Lower leg skin (tissue), 4 donors: ENCODE measurements around the gene NINL. TPM values are rescaled to one million over a fixed set of nuclear protein-coding genes. Genes with fewer than 3 reads are reported as not detected.

Experiments used
- DNase-seq, 2 donors: peaks; one replicate each; pipeline ENCODE4 v3.0.0-alpha.2; 2019; ENCODE audit warnings: low spot score in 2 of 2
- H3K4me3 ChIP-seq: fragments of 200-600 bp; sonication (generic); 2 replicates; pipeline ENCODE4 v1.5.1; 2017; ENCODE audit warnings: mild to moderate bottlenecking, low read depth; ENCODE audit not compliant: poor library complexity, severe bottlenecking
- POLR2A ChIP-seq, 2 donors: fragments of 450-650 bp; IDR thresholded peaks; one replicate each; pipeline ENCODE4 v1.6.1; 2016 to 2017; ENCODE audit warnings: antibody characterized with exemption in 2 of 2, mild to moderate bottlenecking in 1 of 2, moderate library complexity in 1 of 2
- WGBS, 2 donors: methylation state at CpG; one replicate each; pipeline ENCODE4 v1.1.5; 2018; 5-methylcytosine and 5-hydroxymethylcytosine counted together
- intact Hi-C: fragments of 100-400 bp; cut with DNase I; formaldehyde crosslinking; loops from one replicate; pipeline ENCODE4 v1.15.0; 2023; ENCODE audit warnings: low total_unique reads
- total RNA-seq, 4 donors: library from RNA; depleted of rRNA; stranded (reverse); fragments of >200 nt; gene quantifications; one replicate each; pipeline ENCODE4 v1.1.0, GENCODE V29; 2016
- TF ChIP-seq, protein P1 (sequence below), 3 donors: fragments of 450-650 bp; IDR thresholded peaks; one replicate each; pipeline ENCODE4 v1.5.1; 2016; ENCODE audit warnings: antibody characterized with exemption in 3 of 3, mild to moderate bottlenecking in 3 of 3, moderate library complexity in 2 of 3

NINL gene
- total RNA-seq, 4 donors from 2014 or later: 2.1 to 4.7 (median 3.7) TPM

GRCh38 chr20:25532015-25532751 lies 53.1 kb downstream of the NINL start:
- DNase-seq: peak in 1 of 2 donors; percentile 52

DNA sequence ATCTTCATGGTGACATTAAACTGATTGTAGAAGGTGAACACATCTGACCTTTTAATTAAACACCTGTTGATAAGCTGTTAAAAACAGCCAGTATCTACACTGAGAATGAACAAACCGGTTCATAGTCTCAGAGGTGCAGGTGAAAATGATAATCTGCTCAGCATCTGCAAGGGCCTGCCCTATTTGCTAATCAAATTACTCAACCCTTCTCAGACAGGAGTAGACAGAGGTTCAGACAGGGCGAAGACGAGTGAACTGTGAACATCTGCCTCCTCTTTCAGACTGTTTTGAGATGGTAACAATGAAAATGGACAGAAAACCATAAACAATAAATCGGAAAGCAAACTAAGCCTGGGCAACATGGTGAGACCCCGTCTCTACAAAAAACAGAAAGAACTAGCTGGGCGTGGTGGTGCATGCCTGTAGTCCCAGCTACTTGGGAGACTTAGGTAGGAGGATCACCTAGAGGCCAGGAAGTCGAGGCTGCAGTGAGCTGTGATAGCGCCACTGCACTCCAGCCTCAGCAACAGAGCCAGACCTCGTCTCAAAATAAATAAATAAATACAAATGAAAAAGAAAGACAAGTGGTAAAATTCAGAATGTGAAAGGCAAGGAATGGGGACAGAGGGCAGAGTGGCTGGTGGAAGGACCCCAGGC lies 55.9 kb downstream of the NINL start:
- no peak for TF ChIP-seq POLR2A (IDR thresholded peaks at IDR 0.05)
- TF ChIP-seq, protein P1, sequence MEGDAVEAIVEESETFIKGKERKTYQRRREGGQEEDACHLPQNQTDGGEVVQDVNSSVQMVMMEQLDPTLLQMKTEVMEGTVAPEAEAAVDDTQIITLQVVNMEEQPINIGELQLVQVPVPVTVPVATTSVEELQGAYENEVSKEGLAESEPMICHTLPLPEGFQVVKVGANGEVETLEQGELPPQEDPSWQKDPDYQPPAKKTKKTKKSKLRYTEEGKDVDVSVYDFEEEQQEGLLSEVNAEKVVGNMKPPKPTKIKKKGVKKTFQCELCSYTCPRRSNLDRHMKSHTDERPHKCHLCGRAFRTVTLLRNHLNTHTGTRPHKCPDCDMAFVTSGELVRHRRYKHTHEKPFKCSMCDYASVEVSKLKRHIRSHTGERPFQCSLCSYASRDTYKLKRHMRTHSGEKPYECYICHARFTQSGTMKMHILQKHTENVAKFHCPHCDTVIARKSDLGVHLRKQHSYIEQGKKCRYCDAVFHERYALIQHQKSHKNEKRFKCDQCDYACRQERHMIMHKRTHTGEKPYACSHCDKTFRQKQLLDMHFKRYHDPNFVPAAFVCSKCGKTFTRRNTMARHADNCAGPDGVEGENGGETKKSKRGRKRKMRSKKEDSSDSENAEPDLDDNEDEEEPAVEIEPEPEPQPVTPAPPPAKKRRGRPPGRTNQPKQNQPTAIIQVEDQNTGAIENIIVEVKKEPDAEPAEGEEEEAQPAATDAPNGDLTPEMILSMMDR (IDR thresholded peaks at IDR 0.05): no peak
- H3K4me3 ChIP-seq: no peak overlapping the region
- 83 to 85% methylated on average over 9 of the region's 9 CpGs for WGBS, 2 donors
- intact Hi-C loops: no loop called here
- peak in 1 of 2 donors; percentile 43 for DNase-seq

More at GRCh38 chr20:25532015-25532751, 53.1 kb downstream of the NINL start:
- TF ChIP-seq POLR2A (IDR thresholded peaks at IDR 0.05): no peak
- TF ChIP-seq, protein P1 (IDR thresholded peaks at IDR 0.05): no peak
- WGBS, 2 donors: 73 to 83% methylated on average over 12 of the region's 12 CpGs
- intact Hi-C loops: no loop called here
- no peak overlapping the region for H3K4me3 ChIP-seq

DNA sequence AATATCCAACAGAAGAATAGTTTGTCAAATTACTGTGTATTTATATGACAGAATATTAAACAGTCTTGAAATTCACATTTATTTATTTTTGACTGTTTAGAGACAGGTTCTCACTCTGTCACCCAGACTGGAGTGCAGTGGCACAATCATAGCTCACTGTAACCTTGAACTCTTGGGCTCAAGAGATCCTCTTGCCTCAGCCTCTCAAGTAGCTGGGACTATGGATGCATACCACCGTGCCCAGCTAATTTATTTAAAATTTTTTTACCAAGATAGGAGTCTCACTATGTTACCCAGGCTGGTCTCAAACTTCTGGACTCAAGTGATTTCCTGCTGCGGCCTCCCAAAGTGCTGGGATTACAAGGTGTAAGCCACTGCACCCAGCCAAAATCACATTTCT lies 57.4 kb downstream of the NINL start:
- H3K4me3 ChIP-seq: no peak overlapping the region
- peak in 1 of 2 donors; percentile 29 for DNase-seq
- 91 to 92% methylated on average over 2 of the region's 2 CpGs for WGBS, 2 donors
- intact Hi-C loops: no loop called here
- TF ChIP-seq, protein P1 (IDR thresholded peaks at IDR 0.05): no peak
- TF ChIP-seq POLR2A (IDR thresholded peaks at IDR 0.05): no peak

DNA sequence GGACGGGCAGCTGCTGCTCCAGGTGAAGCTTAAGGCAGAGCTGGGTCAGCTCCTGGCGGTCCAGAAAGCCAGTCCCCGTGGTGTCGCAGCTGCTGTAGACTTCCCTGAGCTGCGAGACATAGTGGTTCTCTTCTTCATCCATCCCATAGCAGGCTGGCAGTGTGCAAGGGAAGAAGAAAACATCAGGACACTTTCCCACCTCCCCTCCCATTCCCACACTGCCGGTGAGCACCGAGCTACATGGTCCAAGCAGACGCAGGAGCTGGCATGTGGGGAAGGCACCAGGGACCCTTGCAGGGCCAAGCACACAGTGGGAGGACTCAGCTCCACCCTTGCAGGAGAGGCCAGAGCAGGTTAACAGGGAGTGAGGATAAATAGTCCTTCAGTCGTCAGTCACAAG lies 58.9 kb downstream of the NINL start:
- intact Hi-C loops: no loop called here
- WGBS, 2 donors: 94 to 97% methylated on average over 9 of the region's 9 CpGs
- H3K4me3 ChIP-seq: no peak overlapping the region
- peak in 1 of 2 donors; percentile 50 for DNase-seq
- TF ChIP-seq, protein P1 (IDR thresholded peaks at IDR 0.05): no peak
- no peak for TF ChIP-seq POLR2A (IDR thresholded peaks at IDR 0.05)

DNA sequence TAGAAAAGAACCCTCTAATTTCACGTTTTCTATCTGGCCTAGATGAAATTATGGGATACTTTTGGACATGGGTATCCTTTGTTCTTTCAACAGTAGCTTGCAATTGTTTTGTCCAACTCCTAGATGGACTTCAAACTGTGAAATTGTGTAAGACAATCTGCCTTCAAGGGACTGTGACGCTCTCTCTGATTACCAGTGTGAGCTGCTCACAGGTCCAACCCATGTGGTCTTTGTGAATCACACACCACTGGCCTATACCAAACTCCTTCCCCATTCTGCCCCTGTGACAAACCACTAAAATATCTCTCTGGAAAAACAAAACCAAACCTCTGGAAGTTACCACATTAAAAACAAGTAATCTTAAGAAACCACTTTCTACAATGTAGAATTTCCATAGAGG lies 59.5 kb downstream of the NINL start:
- 86 to 90% methylated on average over 2 of the region's 2 CpGs for WGBS, 2 donors
- no peak overlapping the region for H3K4me3 ChIP-seq
- TF ChIP-seq, protein P1 (IDR thresholded peaks at IDR 0.05): no peak
- no peak for TF ChIP-seq POLR2A (IDR thresholded peaks at IDR 0.05)
- peak in 1 of 2 donors; percentile 34 for DNase-seq
- intact Hi-C loops: no loop called here
